ENCODE results near the gene RPP40. TPM values are rescaled to one million over a fixed set of nuclear protein-coding genes. Genes with fewer than 3 reads are reported as not detected.

RPP40 gene
- total and polyA plus RNA-seq, 2 of the 8 experiments (the other 6 are each of a cell fraction or from before 2014, with no cell fraction given): 7.0 to 15.7 TPM

- TF ChIP-seq BRCA1 (IDR thresholded peaks at IDR 0.05; ENCODE audit: low read depth, low read length) (no peak), EP300 (IDR thresholded peaks at IDR 0.05; ENCODE audit: borderline replicate concordance in 1 of 2, low read depth in 2 of 2, low read length in 2 of 2) (no peak)
Measured at GRCh38 chr6:5012519-5012918, 8.7 kb upstream of the RPP40 start (continued).
